ENCODE results near the gene NFAT5. TPM values are rescaled to one million over a fixed set of nuclear protein-coding genes. Genes with fewer than 3 reads are reported as not detected.
A peak's percentile ranks its signal among the peaks of the same experiment; 100 is the strongest.

Gene NFAT5
- total and polyA plus RNA-seq, 9 of the 15 experiments (the other 6 are each of a cell fraction or from before 2014, with no cell fraction given): 0.78 to 20.5 (median 12.4) TPM

GRCh38 chr16:69709456-69710084, 143.8 kb downstream of the NFAT5 start (continued):
- no peak for TF ChIP-seq GABPB1 (CRISPR knock-in tag; IDR thresholded peaks at IDR 0.05)
- no peak for TF ChIP-seq ZNF785 (CRISPR knock-in tag; IDR thresholded peaks at IDR 0.05)
- TF ChIP-seq HOXB6 (CRISPR knock-in tag; IDR thresholded peaks at IDR 0.05; ENCODE audit: borderline replicate concordance): no peak
- TF ChIP-seq UBTF (IDR thresholded peaks at IDR 0.05; ENCODE audit: borderline replicate concordance in 1 of 2, low read depth in 2 of 2, low read length in 2 of 2): no peak
- no peak for TF ChIP-seq POLR2B (IDR thresholded peaks at IDR 0.05; ENCODE audit: low read depth, partially characterized antibody)
- no peak for TF ChIP-seq NR0B1 (IDR thresholded peaks at IDR 0.05; ENCODE audit: partially characterized antibody)
- no peak for TF ChIP-seq FOXM1 (IDR thresholded peaks at IDR 0.05; ENCODE audit: low read depth)
- no peak for TF ChIP-seq FOXM1 (CRISPR knock-in tag; IDR thresholded peaks at IDR 0.05; ENCODE audit: low read depth)
- no peak for TF ChIP-seq TAF1 (IDR thresholded peaks at IDR 0.05; ENCODE audit: control insufficient read depth, extremely low read depth, insufficient read depth, low read length, severe bottlenecking)
- TF ChIP-seq MAFG (tag; conservative IDR thresholded peaks at IDR 0.05): no peak
- TF ChIP-seq SAFB2 (IDR thresholded peaks at IDR 0.05; ENCODE audit: borderline replicate concordance, low read depth, low read length, severe bottlenecking): no peak
- no peak for TF ChIP-seq CBX5 (IDR thresholded peaks at IDR 0.05; ENCODE audit: borderline replicate concordance, low read depth)
- no peak for TF ChIP-seq E2F1 (CRISPR knock-in tag; IDR thresholded peaks at IDR 0.05)
- TF ChIP-seq DEAF1 (CRISPR knock-in tag; IDR thresholded peaks at IDR 0.05): peak; percentile 70
- no peak for TF ChIP-seq CEBPG (CRISPR knock-in tag; IDR thresholded peaks at IDR 0.05)
- TF ChIP-seq CEBPG (tag; conservative IDR thresholded peaks at IDR 0.05 in 1 of 2, IDR thresholded peaks at IDR 0.05 in 1 of 2): no peak
- TF ChIP-seq POLR2AphosphoS5 (IDR thresholded peaks at IDR 0.05; ENCODE audit: control insufficient read depth, insufficient read depth, low read depth, low read length): no peak
- TF ChIP-seq TRIM24 (IDR thresholded peaks at IDR 0.05): no peak

Measured in K562 (cell line).